ENCODE results near the gene STAG1.
"Not testable (repeated sequence)": the region's sequence is repeated elsewhere in the genome, so short reads cannot be mapped to it uniquely, and the experiment has no call there.

- not testable (repeated sequence) for TF ChIP-seq ATM (IDR thresholded peaks at IDR 0.05; ENCODE audit: borderline replicate concordance); ZKSCAN8 (CRISPR knock-in tag; IDR thresholded peaks at IDR 0.05; ENCODE audit: borderline replicate concordance); PRMT3 (CRISPR knock-in tag; IDR thresholded peaks at IDR 0.05; ENCODE audit: borderline replicate concordance, low read depth); ARNT (IDR thresholded peaks at IDR 0.05); CTCF (CRISPR knock-in tag; IDR thresholded peaks at IDR 0.05); REXO4 (CRISPR knock-in tag; IDR thresholded peaks at IDR 0.05; ENCODE audit: borderline replicate concordance); HMG20B (CRISPR knock-in tag; conservative IDR thresholded peaks at IDR 0.05); EZH2 (conservative IDR thresholded peaks at IDR 0.05; ENCODE audit: low read depth, low read length); CBX2 (IDR thresholded peaks at IDR 0.05; ENCODE audit: low read depth, low read length); CBX2 (CRISPR knock-in tag; IDR thresholded peaks at IDR 0.05; ENCODE audit: low read depth); POLR2AphosphoS2 (IDR thresholded peaks at IDR 0.05; ENCODE audit: low read depth, low read length); HNF4G (IDR thresholded peaks at IDR 0.05; ENCODE audit: borderline replicate concordance, low read depth, low read length); HNF4G (CRISPR knock-in tag; IDR thresholded peaks at IDR 0.05; ENCODE audit: borderline replicate concordance, low read depth); ATF1 (CRISPR knock-in tag; IDR thresholded peaks at IDR 0.05); KDM2A (CRISPR knock-in tag; IDR thresholded peaks at IDR 0.05; ENCODE audit: borderline replicate concordance, low read depth)
- TF ChIP-seq, protein P1, sequence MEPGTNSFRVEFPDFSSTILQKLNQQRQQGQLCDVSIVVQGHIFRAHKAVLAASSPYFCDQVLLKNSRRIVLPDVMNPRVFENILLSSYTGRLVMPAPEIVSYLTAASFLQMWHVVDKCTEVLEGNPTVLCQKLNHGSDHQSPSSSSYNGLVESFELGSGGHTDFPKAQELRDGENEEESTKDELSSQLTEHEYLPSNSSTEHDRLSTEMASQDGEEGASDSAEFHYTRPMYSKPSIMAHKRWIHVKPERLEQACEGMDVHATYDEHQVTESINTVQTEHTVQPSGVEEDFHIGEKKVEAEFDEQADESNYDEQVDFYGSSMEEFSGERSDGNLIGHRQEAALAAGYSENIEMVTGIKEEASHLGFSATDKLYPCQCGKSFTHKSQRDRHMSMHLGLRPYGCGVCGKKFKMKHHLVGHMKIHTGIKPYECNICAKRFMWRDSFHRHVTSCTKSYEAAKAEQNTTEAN (CRISPR knock-in tag; conservative IDR thresholded peaks at IDR 0.05) = not testable (repeated sequence)
Observed at GRCh38 chr3:136474876-136475275, 277.3 kb downstream of the STAG1 start.

All from HepG2 (cell line).